SK-N-DZ (cell line): Measurements from ENCODE around the gene SMIM36.
"Not testable (repeated sequence)": the region's sequence is repeated elsewhere in the genome, so short reads cannot be mapped to it uniquely, and the experiment has no call there.

Experiments used
- DNase-seq: peaks from one replicate; pipeline ENCODE4 v3.0.0-alpha.2; 2015; ENCODE audit warnings: low spot score

Gene SMIM36

DNA sequence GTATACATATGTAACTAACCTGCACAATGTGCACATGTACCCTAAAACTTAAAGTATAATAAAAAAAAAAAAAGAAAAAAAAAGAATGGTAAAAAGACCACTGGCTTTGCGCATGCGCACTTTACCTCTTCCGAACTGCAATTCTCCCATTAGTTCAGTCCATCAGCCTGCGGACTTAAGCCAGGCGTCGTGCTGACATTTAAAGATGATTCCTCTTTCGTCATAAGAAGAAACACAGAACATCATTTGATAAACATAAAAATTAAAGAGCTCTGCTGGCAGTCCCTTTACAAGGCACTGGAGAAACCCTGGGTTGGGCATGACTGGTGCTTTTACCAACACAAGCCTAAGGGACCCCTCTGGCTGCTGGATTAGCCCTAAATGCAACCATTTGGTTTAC, 3.6 kb downstream of the SMIM36 start:
- DNase-seq = not testable (repeated sequence)

- not testable (repeated sequence) for DNase-seq
Observed at GRCh38 chr17:55501626-55502025, 9.6 kb downstream of the SMIM36 start.

GRCh38 chr17:55500103-55500502, 11.1 kb downstream of the SMIM36 start:
- no peak for DNase-seq

- DNase-seq = peak; percentile 80
Observed at GRCh38 chr17:55496094-55496881, 15.0 kb downstream of the SMIM36 start.

GRCh38 chr17:55495239-55495638, 16.0 kb downstream of the SMIM36 start:
- no peak for DNase-seq

- DNase-seq = no peak
Observed at GRCh38 chr17:55492781-55493341, 18.4 kb downstream of the SMIM36 start.

DNA sequence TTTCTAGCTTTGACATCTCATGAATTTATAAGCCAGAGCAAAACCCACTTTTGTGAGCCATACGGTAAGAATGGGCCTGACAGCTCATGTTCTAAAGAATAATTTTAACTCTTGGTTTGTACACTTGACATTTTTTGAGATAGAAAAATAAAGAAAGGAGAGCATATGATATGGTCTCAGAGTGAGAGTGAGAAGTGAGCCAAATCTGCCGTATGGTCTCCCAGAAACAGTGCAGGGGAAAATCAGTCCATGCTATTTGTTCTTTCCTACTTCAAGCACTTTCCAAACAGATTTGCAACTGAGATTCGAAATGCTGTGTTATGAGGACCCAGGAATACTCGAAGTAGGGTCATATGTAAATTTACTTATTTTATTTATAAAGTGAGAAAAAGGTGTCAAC, 20.9 kb downstream of the SMIM36 start:
- no peak for DNase-seq

GRCh38 chr17:55487695-55488432, 23.4 kb downstream of the SMIM36 start:
- DNase-seq = no peak

GRCh38 chr17:55484575-55484974, 26.7 kb downstream of the SMIM36 start:
- no peak for DNase-seq

DNA sequence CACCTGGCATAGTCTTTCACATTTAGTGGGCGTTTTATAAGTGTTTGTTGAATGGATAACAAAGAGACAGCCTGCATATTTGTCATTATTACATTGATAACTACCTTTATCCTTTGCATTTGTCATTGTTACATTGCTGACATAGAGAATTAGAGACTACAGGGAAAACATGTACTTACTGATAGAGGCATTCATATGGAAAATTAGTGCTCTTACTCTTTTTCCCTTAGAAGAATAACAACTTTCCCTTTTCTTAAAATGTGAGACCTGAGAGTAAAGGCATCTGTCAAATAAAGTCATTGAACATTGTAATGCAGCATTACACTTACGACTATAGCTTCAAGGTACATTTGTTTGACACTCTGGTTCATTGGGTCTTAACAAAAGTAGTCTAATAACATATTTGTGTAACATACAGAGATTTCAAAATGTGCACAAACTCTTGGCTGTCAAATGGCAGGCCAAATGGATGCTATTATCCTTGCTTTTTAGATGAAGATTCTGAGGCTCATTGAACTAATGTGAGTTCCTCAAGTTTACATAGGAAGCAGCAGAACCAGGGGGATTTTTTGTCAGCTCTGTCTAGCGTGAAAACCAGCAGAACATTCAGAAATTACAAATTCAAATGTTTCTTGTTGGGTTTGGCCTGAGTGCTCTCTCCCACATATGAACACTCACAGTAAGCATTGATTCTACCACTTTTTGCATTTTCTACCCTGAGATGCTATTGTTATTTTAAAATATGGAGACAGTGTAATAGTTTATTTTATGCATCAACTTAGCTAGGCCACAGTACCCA, 28.5 kb downstream of the SMIM36 start:
- DNase-seq = no peak

DNA sequence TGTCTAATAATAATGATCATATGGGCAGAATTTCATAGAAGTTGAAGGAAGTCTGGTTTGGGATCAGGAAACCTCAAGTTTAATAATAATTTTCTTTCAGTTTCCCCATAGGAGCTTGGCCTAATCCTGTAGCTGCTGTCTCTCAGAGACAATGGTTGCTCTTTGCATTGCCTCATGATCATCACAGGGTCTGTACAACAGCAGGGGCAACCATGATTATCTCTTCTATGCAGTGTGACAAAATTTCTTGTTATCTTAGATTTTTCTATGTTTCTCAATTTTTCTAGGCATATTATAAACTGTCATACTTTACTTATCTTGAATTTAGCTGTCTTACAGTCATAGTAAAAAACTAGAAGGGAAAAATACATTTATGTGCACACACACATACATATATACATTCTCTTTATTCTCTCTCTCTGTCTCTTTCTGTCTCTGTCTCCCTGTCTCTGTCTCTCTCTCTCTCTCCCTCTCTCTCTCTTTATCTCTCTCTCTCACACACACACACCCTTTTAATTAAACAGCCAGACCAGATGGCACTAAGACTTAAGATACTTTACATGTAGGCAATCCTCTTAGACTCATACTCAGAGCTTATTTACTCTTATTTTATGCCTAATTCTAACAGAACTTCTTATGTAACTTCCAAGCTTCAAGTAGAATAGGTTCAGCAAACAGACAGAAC, 30.5 kb downstream of the SMIM36 start:
- no peak for DNase-seq

DNA sequence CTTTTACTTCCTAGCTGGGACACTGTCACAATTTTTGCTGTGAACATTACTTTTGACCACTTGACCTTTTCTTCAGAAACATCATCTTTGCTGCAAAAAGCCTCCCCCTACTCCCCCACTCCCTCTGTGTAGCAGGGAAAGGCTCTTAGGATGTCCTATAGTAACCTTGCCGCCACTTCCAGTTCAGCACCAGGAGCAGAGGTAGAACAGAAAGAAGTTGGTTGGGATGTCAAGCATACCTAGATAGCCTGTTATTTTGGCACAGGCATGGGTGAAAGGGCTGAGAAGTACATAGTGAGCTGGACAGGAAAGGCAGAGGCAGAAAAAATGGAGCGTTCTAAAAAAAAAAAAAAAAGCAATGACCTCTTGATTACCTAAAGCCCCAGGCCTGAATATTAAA, 31.3 kb downstream of the SMIM36 start:
- DNase-seq = no peak

- DNase-seq = no peak
Observed at GRCh38 chr17:55478971-55479370, 32.3 kb downstream of the SMIM36 start.

GRCh38 chr17:55466671-55467070, 44.6 kb downstream of the SMIM36 start:
- peak; percentile 40 for DNase-seq

DNA sequence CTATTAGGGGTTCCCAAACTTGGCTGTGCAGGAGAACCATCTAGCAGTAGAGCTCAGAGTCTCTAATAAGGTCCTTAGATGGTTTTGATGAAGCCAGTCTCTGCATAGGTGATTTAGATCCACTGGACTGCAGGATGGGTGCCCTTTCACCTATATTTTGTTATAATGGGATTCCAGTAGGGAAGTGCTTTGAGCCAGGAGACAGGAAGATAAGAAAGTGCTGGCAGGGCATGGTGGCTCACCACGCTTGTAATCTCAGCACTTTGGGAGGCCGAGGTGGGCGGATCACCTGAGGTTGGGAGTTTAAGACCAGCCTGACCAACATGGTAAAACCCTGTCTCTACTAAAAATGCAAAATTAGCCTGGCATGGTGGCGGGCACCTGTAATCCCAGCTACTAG, 45.5 kb downstream of the SMIM36 start:
- not testable (repeated sequence) for DNase-seq

DNA sequence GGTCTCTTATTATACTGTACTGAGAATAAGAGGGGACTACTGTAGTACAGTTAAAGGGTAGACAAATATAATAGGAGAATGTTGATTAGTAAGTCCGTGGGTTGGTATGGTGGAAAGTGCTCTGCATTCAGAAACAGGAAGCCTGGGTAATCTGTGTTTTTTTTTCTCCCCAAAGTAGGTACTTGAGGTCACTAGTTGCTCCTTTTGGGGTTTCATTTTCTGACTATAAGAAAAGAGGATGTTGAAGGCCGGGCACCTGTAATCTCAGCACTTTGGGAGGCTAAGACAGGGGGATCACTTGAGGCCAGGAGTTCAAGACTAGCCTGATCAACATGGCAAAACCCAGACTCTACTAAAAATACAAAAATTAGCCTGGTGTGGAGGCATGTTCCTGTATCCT, 47.7 kb downstream of the SMIM36 start:
- no peak for DNase-seq

- no peak for DNase-seq
Observed at GRCh38 chr17:55462711-55463110, 48.5 kb downstream of the SMIM36 start.

DNA sequence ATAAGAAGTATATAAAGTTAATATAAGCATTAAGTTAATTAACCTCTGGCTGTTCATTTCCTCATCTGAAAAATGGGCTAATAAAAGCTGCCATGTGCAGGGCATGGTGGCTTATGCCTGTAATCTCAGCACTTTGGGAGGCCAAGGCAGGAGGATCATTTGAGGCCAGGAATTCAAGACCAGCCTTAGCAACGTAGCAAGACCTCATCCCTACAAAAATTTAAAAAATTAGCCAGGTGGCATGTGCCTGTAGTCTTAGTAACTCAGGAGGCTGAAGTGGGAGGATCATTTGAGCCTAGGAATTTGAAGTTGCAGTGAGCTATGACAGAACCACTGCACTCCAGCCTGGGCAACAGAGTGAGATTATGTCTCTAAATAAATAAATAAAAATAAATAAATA, 49.0 kb downstream of the SMIM36 start:
- no peak for DNase-seq

GRCh38 chr17:55458978-55459377, 52.3 kb downstream of the SMIM36 start:
- DNase-seq = no peak

DNA sequence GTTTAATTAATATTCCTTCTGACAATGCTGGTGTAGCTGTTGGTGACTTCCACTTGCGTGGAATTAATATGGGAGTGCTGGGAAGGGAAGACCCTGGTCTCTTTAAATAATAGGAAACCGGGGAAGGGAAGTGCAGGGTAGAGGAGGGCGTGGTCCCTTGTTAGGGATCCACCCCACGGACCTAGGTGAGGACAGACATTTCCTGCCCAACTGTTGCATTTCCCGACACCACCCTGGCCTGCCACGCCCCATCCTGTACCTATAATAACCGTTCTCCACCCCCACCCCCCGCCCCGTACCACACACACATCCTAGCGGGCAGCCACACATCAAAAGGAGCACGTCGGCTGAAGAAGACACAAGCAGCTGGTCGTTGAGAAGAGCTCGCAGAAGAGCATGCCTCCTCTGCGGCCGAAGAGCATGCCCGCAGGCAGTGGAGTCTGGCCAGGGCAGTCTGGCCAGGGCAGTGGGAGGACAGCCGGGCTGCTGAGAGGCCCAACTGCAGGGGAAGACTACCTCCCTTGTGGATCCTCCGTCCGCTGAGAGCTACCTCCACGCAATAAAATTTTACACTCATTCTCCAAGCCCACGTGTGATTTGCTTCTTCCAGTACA, 52.9 kb downstream of the SMIM36 start:
- no peak for DNase-seq
